Skeletal muscle satellite cell (primary cell): ENCODE results near the gene ACOX1.
A peak's percentile ranks its signal among the peaks of the same experiment; 100 is the strongest.

Experiments used
- H3K27me3 ChIP-seq: 2 replicates; pipeline ENCODE4 v1.7.0; 2013; ENCODE audit warnings: low read length; ENCODE audit not compliant: control insufficient read depth, insufficient read depth
- H3K36me3 ChIP-seq: 2 replicates; pipeline ENCODE4 v1.7.0; 2013; ENCODE audit warnings: mild to moderate bottlenecking, control low read depth, low read length; ENCODE audit not compliant: insufficient read depth
- H3K4me1 ChIP-seq: 2 replicates; pipeline ENCODE4 v1.7.0; 2013; ENCODE audit warnings: low read length; ENCODE audit not compliant: control insufficient read depth, insufficient read depth
- H3K4me2 ChIP-seq: 2 replicates; pipeline ENCODE4 v1.7.0; 2013; ENCODE audit warnings: mild to moderate bottlenecking, low read length
- H3K4me3 ChIP-seq: 2 replicates; pipeline ENCODE4 v1.7.0; 2013; ENCODE audit warnings: low read length
- H3K9ac ChIP-seq: 2 replicates; pipeline ENCODE4 v1.7.0; 2013; ENCODE audit warnings: mild to moderate bottlenecking, low read depth, low read length, moderate library complexity
- H3K9me3 ChIP-seq: replicated peaks from 2 replicates; pipeline ENCODE4 v1.7.0; 2013; ENCODE audit warnings: mild to moderate bottlenecking, control low read depth, low read length

Gene ACOX1

GRCh38 chr17:75943491-75943890, 35.5 kb downstream of the ACOX1 start:
- peaks cover 11% of the 10 kb centered on the region for H3K4me1 ChIP-seq
- no peaks in the 10 kb centered on the region for H3K27me3 ChIP-seq
- no peak overlapping the region for H3K9ac ChIP-seq
- H3K4me3 ChIP-seq, result no peak overlapping the region
- no peaks in the 10 kb centered on the region for H3K9me3 ChIP-seq
- no peak overlapping the region for H3K4me2 ChIP-seq
- peaks cover 29% of the 10 kb centered on the region for H3K36me3 ChIP-seq

- H3K4me1 ChIP-seq, result peaks cover 11% of the 10 kb centered on the region
- H3K4me3 ChIP-seq, result no peak overlapping the region
- no peak overlapping the region for H3K4me2 ChIP-seq
- no peak overlapping the region for H3K9ac ChIP-seq
- H3K27me3 ChIP-seq, result no peaks in the 10 kb centered on the region
- peaks cover 19% of the 10 kb centered on the region for H3K36me3 ChIP-seq
- no peaks in the 10 kb centered on the region for H3K9me3 ChIP-seq
Observed at GRCh38 chr17:75942473-75942872, 36.5 kb downstream of the ACOX1 start.

DNA sequence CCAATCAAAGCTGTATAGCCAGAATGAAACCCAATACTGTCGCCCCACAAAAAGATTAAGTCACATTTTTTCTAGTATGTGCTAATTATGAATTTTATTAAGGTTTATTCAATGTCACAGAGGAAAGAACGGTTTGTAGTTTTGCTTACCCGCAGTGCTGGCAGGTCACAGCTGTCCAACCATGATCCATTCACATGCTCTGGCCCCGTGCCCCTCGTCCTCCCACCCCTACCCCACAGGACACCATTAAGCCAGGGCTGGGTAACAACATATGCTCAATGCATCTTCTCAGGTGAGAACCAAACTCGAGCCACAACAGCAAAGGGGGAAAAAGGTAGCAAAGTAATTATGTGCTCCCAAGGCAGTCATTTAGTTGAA, 37.5 kb downstream of the ACOX1 start:
- Histone ChIP-seq H3K4me2 (peak overlapping the region; percentile 91), H3K36me3 (peaks cover 13% of the 10 kb centered on the region), H3K9ac (peak overlapping the region; percentile 9), H3K4me3 (peak overlapping the region; percentile 62), H3K27me3 (no peaks in the 10 kb centered on the region), H3K9me3 (no peaks in the 10 kb centered on the region), H3K4me1 (peaks cover 11% of the 10 kb centered on the region)

DNA sequence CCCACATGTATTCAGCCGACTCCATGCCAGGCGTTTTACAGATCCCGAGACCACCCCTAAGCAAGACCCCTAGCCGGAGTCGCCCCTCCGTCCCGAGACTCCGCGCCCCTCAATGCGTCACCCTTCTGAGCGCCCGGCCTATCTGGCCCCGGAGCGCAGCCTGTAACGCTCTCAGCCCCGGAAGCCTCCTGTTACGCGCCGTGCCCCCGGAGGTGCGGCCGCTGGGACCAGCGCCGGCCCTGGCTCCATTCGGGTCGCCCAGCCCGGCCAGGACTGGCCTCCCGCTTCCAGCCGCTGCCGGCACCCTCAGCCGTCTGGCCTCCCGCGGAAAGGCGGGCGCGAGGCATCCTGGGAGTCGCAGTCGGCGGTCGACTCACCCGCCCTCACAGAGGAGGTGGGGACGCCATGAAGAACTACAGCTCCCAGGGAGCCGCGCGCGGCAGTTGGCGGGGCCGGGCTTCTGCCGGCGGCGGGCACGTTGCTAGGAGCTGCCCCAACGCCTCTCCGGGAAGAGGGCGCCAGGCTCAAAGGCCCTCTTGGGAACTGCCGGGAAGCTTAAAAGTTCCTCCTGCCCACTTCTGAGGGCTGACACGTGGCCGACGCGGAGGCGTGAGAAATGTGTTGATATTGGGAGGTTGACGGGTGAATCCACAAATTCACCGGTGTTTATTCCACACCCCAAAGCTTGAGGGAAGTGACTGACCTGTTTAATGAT, 38.1 kb downstream of the ACOX1 start, which contains the start of gene FBF1:
TSS of gene FBF1 (minus strand) at position 316 of the 715 bp plus-strand sequence. CDS start 2,893 bp downstream, outside the sequence.
- peaks cover 11% of the 10 kb centered on the region for H3K4me1 ChIP-seq
- no peaks in the 10 kb centered on the region for H3K27me3 ChIP-seq
- H3K9me3 ChIP-seq, result no peaks in the 10 kb centered on the region
- H3K4me3 ChIP-seq, result peak within 1 kb of the TSS; percentile 87
- peak within 1 kb of the TSS; percentile 91 for H3K4me2 ChIP-seq
- peaks cover 8% of the 10 kb centered on the region for H3K36me3 ChIP-seq
- peak within 1 kb of the TSS; percentile 94 for H3K9ac ChIP-seq

GRCh38 chr17:75937652-75938051, 41.3 kb downstream of the ACOX1 start:
- no peaks in the 10 kb centered on the region for H3K27me3 ChIP-seq
- no peak overlapping the region for H3K4me3 ChIP-seq
- no peaks in the 10 kb centered on the region for H3K9me3 ChIP-seq
- no peak overlapping the region for H3K9ac ChIP-seq
- H3K4me2 ChIP-seq, result no peak overlapping the region
- peaks cover 11% of the 10 kb centered on the region for H3K4me1 ChIP-seq
- no peaks in the 10 kb centered on the region for H3K36me3 ChIP-seq

- no peak overlapping the region for H3K4me3 ChIP-seq
- no peaks in the 10 kb centered on the region for H3K4me1 ChIP-seq
- H3K9ac ChIP-seq, result no peak overlapping the region
Observed at GRCh38 chr17:75933808-75934207, 45.2 kb downstream of the ACOX1 start.

DNA sequence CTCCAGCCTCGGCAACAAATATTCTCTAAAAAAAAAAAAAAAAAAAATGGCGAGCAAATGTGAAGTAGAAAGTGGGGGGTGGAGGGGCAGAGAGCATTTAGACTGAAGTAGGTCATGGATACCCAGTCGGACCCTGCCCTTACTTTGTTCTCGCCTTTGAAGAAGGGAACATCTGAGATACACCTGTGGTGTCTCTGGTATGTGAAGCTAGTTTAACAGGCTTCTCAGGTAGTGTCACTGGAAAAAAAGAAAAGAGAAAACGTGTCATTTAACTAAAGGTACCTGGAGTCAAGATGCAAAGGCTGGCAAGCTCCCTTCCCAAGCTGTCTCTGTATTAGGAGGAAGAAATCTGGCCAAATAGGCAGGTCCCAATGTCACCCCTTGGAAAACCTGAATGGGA, 46.1 kb downstream of the ACOX1 start:
- Histone ChIP-seq H3K4me1 (no peaks in the 10 kb centered on the region), H3K9me3 (no peaks in the 10 kb centered on the region), H3K4me3 (no peak overlapping the region), H3K27me3 (no peaks in the 10 kb centered on the region), H3K36me3 (peaks cover 4% of the 10 kb centered on the region), H3K9ac (no peak overlapping the region), H3K4me2 (no peak overlapping the region)

More at GRCh38 chr17:75933808-75934207, 45.2 kb downstream of the ACOX1 start:
- Histone ChIP-seq H3K9me3 (no peaks in the 10 kb centered on the region), H3K36me3 (no peaks in the 10 kb centered on the region), H3K4me2 (no peak overlapping the region), H3K27me3 (no peaks in the 10 kb centered on the region)

DNA sequence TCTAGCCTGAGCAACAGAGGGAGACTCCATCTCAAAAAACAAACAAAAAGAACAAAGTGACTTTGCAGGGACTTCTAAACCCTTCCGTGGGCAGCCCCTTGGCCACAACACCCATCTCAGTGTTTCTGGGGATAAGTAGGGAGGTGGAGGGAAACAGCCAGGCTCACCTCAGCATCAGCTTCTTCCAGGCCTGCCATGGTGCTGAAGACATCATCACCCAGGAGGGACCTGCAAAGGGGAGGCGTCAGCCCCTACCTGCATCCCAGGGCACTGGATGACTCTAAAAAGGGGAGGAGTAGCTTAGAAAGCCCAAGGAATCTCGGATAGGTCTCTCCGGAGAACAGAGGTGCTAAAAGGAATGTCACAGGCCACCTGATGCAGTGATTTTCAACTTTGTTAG, 47.9 kb downstream of the ACOX1 start:
- H3K9ac ChIP-seq, result no peak overlapping the region
- no peaks in the 10 kb centered on the region for H3K27me3 ChIP-seq
- H3K4me1 ChIP-seq, result no peaks in the 10 kb centered on the region
- H3K4me2 ChIP-seq, result no peak overlapping the region
- H3K36me3 ChIP-seq, result peaks cover 5% of the 10 kb centered on the region
- no peaks in the 10 kb centered on the region for H3K9me3 ChIP-seq
- H3K4me3 ChIP-seq, result no peak overlapping the region

GRCh38 chr17:75927286-75927922, 51.6 kb downstream of the ACOX1 start:
- no peaks in the 10 kb centered on the region for H3K27me3 ChIP-seq
- no peak overlapping the region for H3K4me3 ChIP-seq
- H3K4me2 ChIP-seq, result no peak overlapping the region
- H3K36me3 ChIP-seq, result peaks cover 24% of the 10 kb centered on the region
- no peak overlapping the region for H3K9ac ChIP-seq
- H3K4me1 ChIP-seq, result no peaks in the 10 kb centered on the region
- no peaks in the 10 kb centered on the region for H3K9me3 ChIP-seq

DNA sequence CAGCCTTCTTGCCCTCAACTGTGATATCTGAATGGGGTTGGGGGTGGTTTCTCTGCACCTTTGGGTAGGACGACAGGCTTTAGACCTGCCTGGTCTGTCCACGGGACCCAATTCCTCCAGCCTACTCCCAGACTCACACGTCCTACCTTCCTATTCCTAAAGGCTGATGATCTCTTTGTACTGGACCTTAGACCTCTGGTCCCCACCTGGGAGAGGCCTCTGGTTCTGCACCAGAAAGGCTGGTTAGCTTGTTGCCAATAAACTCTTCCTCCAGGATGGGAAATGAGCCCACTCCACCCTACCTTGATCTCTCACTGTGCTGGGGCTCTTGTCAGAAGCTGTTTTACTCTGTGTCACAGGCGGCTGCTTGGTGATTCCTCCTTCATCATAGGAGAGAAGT, 52.5 kb downstream of the ACOX1 start:
- Histone ChIP-seq H3K4me2 (no peak overlapping the region), H3K27me3 (no peaks in the 10 kb centered on the region), H3K9ac (no peak overlapping the region), H3K4me1 (no peaks in the 10 kb centered on the region), H3K36me3 (peaks cover 24% of the 10 kb centered on the region), H3K9me3 (no peaks in the 10 kb centered on the region), H3K4me3 (no peak overlapping the region)

- Histone ChIP-seq H3K9me3 (no peaks in the 10 kb centered on the region), H3K9ac (no peak overlapping the region), H3K36me3 (peaks cover 24% of the 10 kb centered on the region), H3K4me1 (no peaks in the 10 kb centered on the region), H3K4me2 (no peak overlapping the region), H3K27me3 (no peaks in the 10 kb centered on the region), H3K4me3 (no peak overlapping the region)
Observed at GRCh38 chr17:75925912-75926311, 53.1 kb downstream of the ACOX1 start.

- Histone ChIP-seq H3K9ac (no peak overlapping the region), H3K4me2 (no peak overlapping the region), H3K36me3 (peaks cover 24% of the 10 kb centered on the region), H3K4me1 (no peaks in the 10 kb centered on the region), H3K4me3 (no peak overlapping the region), H3K27me3 (no peaks in the 10 kb centered on the region), H3K9me3 (no peaks in the 10 kb centered on the region)
Observed at GRCh38 chr17:75925103-75925502, 53.9 kb downstream of the ACOX1 start.
